NCI-H82 treated with DMSO at 0.1 percent for 48 hours (cell line): ENCODE results near the gene ARPP19.
"Not testable (repeated sequence)": the region's sequence is repeated elsewhere in the genome, so short reads cannot be mapped to it uniquely, and the experiment has no call there.

ENCODE experiments used
- DNase-seq: peaks from one replicate; lab custom pipeline; 2025; ENCODE audit not compliant: unreplicated experiment; lab: John Stamatoyannopoulos, UW

Gene ARPP19, protein sequence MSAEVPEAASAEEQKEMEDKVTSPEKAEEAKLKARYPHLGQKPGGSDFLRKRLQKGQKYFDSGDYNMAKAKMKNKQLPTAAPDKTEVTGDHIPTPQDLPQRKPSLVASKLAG

DNA sequence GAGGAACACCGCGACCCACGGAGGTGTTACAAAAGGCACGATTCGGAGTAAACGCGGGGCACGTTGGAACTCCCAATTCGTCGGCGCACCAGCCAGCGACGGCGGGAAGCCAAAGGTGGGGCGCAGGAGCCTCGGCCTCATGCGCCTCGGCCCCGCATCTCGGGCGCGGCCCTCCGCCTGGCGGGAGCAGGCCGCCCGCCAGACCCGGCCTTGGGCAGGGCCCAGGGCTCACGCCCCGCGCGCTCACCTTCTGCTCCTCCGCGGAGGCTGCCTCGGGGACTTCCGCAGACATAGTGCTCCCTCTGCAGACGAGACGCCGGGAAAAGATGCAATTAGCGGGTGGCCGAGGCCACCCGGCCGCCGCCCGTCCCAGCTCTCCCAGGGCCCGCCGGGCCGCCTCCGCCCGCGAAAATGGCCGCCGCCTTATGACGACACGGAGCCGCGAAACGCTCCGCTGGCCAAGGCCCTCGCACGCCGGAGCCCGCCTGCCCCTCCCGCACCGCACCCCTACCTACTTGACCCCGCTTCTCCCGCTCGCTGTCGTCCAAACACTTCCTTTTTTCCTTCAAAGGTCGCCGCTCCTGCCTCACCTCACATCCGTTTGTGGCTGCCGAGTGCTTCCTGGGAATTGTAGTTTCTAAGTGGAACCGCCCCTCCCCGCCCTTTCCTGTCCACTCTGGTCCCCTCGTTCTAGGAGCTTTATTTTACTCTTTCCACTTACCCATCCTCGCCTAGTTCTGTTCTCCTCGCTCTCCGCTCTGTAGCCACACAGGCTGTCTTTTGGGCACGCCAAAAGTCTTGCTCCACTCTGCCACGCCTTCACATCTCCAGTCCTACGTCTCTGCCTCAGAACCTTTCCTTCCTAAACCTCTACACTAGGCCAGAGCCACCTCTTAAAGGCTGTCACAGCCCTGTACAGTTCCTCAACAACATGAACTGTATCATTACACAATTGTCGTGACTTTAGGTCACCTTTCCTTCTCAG lies at the start of gene ARPP19:
TSS of gene ARPP19 (minus strand) at position 430 of the 985 bp plus-strand sequence. CDS start at position 292, 138 bp downstream.
- peak; percentile 94 for DNase-seq

DNA sequence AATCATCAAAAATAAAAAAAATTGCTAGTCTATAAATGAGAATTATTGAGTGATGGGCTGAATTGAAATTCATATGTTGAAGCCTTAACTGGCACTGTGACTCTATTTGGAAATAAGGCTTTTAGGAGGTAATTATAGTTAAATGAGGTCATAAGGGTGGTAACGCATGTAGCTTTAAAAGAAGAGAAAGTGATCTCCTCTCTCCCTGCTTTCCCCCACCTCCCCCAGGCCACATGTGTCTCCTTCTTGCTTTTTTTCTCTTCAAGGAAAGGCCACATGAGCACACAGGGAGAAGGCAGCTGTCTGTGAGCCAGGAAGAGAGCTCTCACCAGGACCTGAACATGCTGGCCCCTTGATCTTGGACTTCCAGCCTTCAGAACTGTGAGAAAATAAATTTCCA lies 48.2 kb upstream of the ARPP19 start:
- no peak for DNase-seq

DNA sequence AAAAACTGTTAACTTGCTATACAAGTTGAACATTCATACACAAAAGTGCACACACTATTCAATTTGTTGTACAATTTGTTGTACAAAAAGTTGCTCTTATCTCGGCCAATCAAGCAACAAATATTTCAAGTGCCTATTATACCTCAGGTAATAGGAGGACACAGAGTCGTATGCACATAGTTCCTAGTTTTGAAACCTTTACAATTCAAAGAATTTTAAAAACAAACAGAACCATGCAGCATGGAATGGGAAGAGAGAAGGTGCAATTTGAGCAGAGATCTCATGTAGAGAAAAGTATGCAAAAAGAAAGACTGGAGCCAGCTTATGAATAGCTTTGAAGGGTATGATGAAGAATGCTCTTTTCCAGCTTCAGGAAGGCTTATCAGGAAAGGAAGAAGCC lies 46.5 kb upstream of the ARPP19 start:
- DNase-seq, result no peak

DNA sequence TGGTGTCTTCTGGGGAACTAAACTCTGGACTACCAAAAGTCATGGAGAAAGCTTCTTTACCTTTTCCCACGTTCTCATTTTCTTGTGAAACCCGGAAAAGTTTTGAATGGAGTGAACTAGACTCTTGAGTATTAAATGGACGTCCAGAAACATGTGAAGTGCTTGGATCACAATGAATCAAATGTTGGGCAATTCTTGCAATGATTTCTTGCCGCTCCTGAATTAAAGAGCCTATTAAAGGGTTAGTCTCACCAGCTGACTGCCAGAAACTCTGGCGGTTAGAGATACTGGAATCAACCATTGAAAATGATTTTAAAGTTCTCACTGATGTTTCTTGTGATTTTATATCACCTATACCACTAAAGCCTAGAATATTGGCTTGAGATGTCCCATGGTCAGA lies 40.8 kb upstream of the ARPP19 start:
- DNase-seq, result no peak

DNA sequence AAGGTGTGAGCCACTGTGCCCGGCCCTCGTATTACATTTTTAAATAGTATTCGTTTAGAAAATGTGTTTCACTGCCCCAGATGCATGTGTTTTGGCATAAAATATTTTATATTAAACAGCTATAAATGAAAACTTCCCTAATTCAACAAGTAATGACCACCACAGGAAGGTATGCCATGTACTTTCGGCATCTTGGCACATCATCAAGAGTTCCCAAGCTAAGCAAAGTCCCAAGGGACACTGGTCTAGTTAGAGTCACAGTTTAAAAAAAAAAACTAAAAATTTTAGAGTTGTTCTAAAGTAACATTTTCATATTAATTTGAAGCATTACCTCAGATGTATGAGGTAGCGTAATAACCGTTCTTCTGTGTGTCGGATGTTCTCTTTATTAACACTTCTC lies 15.6 kb upstream of the ARPP19 start:
- DNase-seq, result no peak

DNA sequence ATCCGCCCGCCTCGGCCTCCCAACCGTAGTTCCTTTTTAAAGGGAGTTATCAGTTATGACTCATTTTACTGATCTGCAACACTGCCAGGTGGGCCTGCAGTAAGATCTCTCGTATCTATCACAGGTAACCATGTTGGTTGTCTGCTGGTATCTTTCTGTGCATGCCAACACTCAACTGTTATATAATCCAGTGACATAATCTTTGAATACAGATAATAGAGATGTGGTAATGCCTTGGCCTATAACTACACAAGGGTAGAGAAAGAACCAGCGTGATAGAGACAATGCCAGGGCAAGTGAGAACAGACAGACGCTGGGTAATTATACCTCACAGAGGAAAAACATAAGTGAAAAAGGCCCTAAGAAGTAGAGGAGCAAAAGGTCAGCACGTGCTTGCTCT lies 11.0 kb upstream of the ARPP19 start:
- DNase-seq, result no peak

DNA sequence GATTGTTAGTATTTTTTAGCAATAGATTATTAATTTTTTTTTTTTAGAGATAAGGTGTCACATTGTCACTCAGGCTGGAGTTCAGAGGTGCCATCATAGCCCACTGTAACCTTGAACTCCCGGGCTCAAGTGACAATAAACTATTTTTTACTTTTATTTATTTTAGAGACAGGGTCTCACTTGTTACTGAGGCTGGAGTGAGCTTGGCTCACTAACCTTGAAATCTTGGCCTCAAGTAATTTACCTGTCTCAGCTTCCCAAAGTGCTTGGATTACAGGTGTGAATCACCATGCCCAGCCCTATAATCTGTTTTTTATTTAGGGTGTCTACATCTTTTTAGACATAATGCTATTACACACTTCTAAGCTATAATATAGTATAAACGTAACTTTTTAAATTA lies 7.9 kb upstream of the ARPP19 start:
- no peak for DNase-seq

DNA sequence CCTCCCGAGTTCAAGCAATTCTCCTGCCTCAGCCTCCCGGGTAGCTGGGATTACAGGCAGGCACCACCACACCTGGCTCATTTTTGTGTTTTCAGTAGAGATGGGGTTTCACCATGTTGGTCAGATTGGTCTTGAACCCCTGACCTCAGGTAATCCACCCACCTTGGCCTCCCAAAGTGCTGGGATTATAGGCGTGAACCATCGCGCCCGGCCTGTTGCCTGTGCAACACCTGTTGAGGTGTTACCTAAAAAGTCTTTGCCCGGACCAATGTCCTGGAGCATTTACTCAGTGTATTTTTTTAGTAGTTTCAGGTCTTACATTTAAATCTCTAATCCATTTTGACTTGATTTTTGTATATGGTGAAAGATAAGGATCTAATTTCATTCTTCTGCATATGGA lies 6.7 kb upstream of the ARPP19 start:
- not testable (repeated sequence) for DNase-seq

DNA sequence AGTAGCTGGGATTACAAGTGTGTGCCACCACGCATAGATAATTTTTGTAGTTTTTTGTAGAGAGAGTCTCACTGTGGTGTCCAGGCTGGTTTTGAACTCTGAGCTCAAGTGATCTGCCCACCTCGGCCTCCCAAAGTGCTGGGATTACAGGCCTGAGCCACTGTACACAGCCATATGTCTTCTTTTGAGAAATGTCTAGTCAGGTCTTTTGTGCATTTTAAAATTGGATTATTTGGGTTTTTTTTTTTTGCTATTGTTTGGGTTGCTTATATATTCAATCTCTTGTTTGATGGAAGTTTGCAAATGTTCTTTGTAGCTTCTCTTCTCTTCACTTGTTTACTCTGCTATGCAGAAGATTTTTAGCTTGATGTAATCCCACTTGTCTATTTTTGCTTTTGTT lies 6.2 kb upstream of the ARPP19 start:
- no peak for DNase-seq

DNA sequence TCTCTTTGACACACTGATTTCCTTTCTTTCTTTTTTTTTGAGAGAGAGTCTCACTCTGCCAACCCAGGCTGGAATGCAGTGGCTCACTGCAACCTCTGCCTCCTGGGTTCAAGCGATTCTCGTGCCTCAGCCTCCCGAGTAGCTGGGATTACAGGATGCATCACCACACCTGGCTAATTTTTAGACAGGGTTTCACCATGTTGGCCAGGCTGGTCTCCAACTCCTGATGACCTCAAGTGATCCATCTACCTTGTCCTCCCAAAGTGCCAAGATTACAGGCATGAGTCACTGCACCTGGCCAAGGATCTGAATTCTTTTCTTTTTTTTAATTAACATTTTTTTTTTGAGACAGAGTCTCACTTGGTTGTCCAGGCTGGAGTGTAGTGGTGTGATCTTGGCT lies 5.8 kb upstream of the ARPP19 start:
- DNase-seq, result not testable (repeated sequence)

DNA sequence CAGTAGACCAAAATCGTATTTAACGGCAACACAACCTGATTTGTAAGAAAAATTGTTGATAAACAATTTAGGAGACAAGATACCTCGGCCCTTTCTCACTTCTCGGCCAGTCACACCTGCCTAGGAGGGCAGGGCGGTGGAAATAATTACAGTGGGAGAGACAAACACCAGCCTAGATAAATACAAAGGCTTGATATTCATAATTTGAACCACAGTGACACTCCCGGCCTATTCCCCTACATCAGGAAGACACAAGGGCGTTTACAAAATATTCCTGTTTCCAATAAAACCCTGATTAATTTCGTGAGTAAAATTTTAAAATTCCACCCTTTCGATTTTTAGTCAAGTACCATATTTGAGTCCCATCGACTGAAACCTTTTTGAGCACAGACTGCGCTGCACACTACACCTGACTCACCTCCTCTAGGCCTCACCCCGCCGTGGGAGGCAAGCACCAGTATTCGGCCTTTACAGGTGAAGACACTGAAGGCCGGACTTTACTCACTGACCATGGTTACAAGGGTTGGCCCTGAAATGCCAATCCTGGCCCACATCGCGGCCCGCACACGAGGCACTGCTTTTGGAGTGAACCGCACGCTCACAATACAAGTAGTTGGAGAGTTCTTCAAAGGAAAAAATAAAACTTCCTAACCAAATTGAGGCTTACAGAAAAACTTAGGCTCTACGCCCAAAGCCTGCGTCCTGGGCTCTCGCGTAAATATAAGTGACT lies 794 bp downstream of the ARPP19 start:
- DNase-seq, result no peak

DNA sequence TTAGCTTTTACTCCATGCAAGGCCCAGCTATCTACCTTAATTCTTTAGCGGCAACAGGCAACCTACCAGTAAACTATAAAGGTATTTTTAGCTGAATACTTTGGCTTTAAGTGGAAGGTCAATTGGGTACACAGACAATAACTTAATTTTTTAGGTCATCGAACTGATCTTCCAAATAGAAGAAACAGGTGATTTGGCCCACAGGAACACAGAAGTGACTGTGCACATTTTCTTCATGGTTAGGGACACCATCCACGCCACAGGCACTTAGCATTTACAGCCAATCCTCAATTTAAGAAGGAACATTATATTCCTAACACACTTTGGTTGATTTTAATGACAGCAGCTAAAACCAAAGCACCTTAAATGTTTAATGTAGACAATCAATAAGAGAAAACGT lies 1.9 kb downstream of the ARPP19 start:
- DNase-seq, result no peak

DNA sequence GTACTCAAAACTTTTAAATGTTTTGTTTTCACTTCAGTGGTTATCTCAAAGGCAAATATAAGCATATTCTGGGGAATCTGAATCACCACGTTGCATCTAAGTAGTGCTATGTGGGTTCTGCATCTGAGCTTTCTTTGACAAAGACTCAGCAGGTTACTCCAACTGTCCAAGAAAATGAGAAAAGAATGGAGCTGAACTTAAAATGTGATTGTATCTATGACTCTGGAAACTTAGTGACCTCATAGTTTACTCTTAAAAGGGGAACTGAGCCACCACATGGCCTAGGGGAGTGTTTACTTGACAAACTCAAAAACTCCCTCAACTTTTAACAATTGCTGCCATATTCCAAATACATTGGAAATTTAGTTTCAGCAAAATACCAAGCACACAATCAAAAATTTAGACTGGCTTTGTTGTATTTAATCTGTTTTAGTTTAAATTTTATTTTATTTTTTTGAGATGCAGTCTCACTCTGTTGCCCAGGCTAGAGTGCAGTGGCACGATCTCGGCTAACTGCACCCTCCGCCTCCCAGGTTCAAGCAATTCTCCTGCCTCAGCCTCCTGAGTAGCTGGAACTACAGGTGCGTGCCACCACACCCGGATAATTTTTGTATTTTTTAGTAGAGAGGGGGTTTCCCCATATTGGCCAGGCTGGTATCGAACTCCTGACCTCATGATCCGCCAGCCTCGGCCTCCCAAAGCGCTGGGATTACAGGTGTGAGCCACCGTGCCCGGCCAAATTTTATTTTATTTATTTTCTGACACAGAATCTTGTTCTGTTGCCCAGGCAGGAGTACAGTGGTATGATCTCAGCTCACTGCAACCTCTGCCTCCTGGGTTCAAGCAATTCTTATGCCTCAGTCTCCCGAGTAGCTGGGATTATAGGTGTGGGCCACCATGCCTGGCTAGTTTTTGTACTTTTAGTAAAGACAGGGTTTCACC lies 3.1 kb downstream of the ARPP19 start:
- not testable (repeated sequence) for DNase-seq

DNA sequence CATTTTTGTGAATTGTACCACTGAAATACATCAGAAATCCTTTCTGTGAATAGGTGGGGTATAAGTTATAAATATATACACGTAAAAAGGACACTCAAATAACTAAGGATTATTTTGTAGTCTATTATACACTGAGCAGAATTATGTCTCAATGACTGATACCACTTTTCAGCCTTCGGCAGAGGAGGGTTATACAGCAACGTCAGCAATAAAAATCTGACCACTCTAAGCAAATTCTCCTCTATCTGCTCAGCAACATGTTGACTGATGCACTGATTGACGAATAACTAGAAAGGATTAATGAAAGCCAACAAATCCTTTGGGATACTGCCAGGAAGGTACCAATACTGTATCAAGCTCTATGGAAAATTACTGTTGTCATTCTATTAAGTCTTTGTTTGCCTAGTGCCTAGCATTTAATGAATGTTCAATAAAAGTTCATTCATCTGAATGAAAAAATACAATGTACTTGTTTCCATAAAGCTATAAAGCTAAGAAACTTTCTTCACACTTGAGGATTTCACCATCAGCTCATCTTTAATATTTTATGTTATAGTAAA lies 5.2 kb downstream of the ARPP19 start:
- peak; percentile 74 for DNase-seq

DNA sequence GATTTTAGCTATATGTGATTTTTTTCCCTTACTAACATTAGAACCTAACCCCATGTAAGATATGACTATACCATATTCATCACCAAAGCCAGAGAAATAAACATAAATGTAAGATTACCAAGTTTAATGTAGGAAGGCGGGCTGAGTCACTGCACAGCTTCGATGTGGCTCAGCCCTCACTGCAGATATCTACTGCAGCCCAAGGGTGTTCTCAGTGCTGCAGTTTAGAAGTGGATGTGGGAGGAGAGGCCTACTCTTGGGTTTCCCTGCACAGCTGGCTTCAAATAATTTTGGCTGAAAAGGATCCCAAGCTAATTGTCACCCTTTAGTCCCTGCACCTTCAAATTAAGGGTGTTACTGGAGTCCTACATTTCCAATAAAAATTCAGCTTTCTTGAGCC lies 9.3 kb downstream of the ARPP19 start:
- no peak for DNase-seq

DNA sequence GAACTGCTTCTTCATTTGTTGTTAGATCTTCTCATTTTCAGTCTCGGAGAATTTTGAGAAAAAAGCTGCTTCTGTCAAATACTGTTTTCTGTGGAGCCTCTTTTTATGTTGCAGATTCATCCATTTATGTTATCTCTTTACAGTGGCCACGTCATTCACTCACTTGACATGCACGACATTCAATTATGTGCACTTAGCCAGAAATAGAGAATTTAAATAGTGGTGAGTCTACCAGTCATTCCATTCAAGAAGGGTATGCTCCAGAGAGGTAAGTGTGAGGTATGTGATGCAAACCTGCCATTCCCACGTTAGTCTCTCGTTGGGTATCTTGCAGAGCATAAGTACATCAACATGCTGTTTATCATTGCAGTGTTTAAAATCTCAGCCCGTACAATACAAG lies 9.8 kb downstream of the ARPP19 start:
- no peak for DNase-seq

DNA sequence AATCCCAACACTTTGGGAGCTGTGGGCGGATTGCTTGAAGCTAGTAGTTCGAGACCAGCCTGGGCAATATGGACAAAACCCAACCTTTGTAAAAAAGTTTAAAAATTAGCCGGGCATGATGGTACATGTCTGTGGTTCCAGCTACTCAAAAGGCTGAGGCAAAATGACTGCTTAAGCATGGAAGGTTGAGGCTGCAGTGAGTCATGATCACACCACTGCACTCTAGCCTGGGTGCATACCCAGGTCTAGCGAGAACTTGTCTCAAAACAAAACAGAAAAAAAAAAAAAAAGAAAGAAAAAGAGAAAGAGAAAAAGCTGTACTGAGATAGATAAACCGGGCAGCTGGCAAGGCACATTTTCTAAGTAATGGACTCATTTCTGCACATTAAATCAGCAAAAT lies 10.6 kb downstream of the ARPP19 start:
- DNase-seq, result no peak

DNA sequence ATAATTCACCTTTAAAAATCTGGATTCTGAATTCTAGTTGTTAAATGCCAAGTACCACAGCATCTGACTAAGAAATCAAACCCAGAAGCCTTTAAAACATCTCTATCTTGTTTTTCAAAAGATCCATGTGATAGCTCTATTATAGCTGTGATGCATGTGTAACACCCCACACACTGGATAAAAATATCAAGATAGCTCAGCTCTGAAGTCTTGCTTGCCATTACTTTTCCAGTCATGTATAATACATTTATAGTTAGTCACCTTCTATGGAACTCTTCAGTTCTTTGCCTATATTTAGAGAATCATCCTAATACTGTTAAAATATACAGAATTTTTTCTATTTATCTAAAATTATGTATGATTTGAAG lies 11.6 kb downstream of the ARPP19 start:
- DNase-seq, result no peak

DNA sequence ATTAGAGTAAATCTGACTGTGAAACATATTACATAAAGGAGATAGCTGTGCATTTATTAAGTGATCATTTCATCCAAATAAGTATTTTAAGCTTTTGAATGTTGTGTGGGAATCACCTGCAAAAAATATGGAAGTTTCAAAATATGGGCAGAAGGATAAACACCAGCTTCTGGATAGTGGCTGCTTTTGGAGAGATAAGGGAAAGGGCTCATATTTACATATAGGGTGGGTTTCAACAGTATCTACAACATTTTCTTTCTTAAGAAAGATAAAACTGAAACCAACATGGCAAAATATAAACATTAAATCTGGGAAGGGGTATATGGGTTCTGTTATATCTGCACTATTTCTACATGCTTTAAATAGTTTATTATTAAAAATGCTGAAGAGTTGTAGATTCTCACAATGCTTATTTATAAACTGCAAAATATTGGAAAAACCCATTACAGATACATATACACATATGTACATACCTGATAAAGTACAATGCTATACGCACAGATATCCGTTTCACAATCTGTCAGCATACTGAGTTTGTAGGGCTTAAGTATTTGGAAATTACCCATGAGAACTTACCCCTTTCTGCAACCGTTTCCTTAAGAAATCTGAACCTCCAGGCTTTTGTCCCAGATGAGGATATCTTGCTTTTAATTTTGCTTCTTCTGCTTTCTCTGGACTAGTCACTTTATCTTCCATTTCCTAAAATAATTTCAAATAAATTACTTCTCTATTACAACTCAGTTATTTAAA lies 12.1 kb downstream of the ARPP19 start:
- no peak for DNase-seq

DNA sequence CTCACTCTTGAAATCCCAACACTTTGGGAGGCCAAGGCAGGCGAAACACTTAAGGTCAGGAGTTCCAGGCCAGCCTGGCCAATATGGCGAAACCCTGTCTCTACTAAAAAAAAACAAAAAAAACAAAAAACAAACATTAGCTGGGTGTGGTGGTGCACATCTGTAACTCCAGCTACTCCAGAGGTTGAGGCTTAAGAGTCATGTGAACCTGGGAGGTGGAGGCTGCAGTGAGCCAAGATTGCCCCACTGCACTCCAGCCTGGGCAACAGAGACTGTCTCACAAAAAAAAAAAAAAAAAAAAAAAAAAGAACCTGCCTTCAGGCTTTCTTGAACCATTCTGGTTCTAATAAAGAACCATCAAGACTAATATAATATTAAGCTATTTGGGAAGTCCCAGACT lies 16.5 kb downstream of the ARPP19 start:
- no peak for DNase-seq
